GM12878 (cell line): Measurements from ENCODE around the gene OR2T27. TPM values are rescaled to one million over a fixed set of nuclear protein-coding genes. Genes with fewer than 3 reads are reported as not detected.
A peak's percentile ranks its signal among the peaks of the same experiment; 100 is the strongest.

Experiments used
- ATAC-seq: fragments of 200-7000 bp; cut with Tn5 transposase; 3 replicates; pipeline ENCODE4 v1.9.1; 2020; ENCODE audit warnings: mild to moderate bottlenecking, moderate library complexity
- BruUV-seq: library from RNA; stranded (reverse); fragments of 400-500 nt; replicated peaks from 2 replicates; lab custom pipeline; 2021; lab: Mats Ljungman, UMichigan
- CTCF ChIA-PET: fragments of 300-600 bp; sonication (Branson Sonifier 250); formaldehyde crosslinking; extraction: SDS; loops from one replicate; lab custom pipeline; 2021; ENCODE audit warnings: inconsistent platforms; lab: Yijun Ruan, JAX
- POLR2A ChIA-PET: fragments of 350-600 bp; formaldehyde crosslinking; extraction: SDS; loops from one replicate; lab custom pipeline; 2021; ENCODE audit warnings: inconsistent platforms; lab: Charles Lee
- RAD21 ChIA-PET: fragments of 300-600 bp; sonication (Branson Sonifier 250); formaldehyde crosslinking; loops from one replicate; lab custom pipeline; 2023; ENCODE audit warnings: antibody characterized with exemption; ENCODE audit not compliant: unreplicated experiment; lab: Charles Lee
- SMC1A ChIA-PET: fragments of 300-600 bp; sonication (Branson Sonifier 250); formaldehyde crosslinking; loops from one replicate; lab custom pipeline; 2023; ENCODE audit not compliant: unreplicated experiment, uncharacterized antibody; lab: Charles Lee
- DNase-seq: peaks from one replicate; pipeline ENCODE4 v3.0.0-alpha.2; 2011; ENCODE audit warnings: low read depth, low spot score
- FAIRE-seq: peaks from 3 replicates; lab custom pipeline; 2011; peaks lifted over from hg19 to GRCh38; lab: Jason Lieb, UNC
- H2AFZ ChIP-seq: 2 replicates; pipeline ENCODE4 v1.6.0; 2011; ENCODE audit warnings: low read depth, low read length, control low read depth; ENCODE audit not compliant: control insufficient read depth
- H3K27ac ChIP-seq: 2 replicates; pipeline ENCODE4 v1.5.1; 2011; ENCODE audit warnings: control low read depth; ENCODE audit not compliant: control insufficient read depth, insufficient read depth
- H3K27me3 ChIP-seq, 2 experiments: replicated peaks in 1 of 2; 2 replicates each; pipeline versions ENCODE4 v1.6.0 to v1.6.1; 2011; ENCODE audit warnings: low read length in 1 of 2; ENCODE audit not compliant: control insufficient read depth in 2 of 2, insufficient read depth in 2 of 2
- H3K36me3 ChIP-seq, 2 experiments: 2 replicates each; pipeline ENCODE4 v1.5.1; 2011; ENCODE audit warnings: low read length in 1 of 2; ENCODE audit not compliant: control insufficient read depth in 2 of 2, insufficient read depth in 2 of 2
- H3K4me1 ChIP-seq: 2 replicates; pipeline ENCODE4 v1.6.1; 2011; ENCODE audit warnings: mild to moderate bottlenecking, low read length, moderate library complexity, mixed read lengths; ENCODE audit not compliant: control insufficient read depth, insufficient read depth
- H3K4me2 ChIP-seq: 2 replicates; pipeline ENCODE4 v1.6.0; 2011; ENCODE audit warnings: control low read depth; ENCODE audit not compliant: control insufficient read depth, insufficient read depth
- H3K4me3 ChIP-seq: fragments of 200-600 bp; sonication (generic); 2 replicates; pipeline ENCODE4 v1.5.1; 2016
- H3K79me2 ChIP-seq: 2 replicates; pipeline ENCODE4 v1.6.0; 2011; ENCODE audit warnings: low read length; ENCODE audit not compliant: control insufficient read depth, insufficient read depth
- H3K9ac ChIP-seq: 2 replicates; pipeline ENCODE4 v1.8.0; 2011; ENCODE audit warnings: low read length, control low read depth, mixed read lengths; ENCODE audit not compliant: control insufficient read depth, insufficient read depth
- H3K9me3 ChIP-seq: replicated peaks from 3 replicates; pipeline ENCODE4 v1.5.1; 2011; ENCODE audit warnings: mild to moderate bottlenecking, low read length; ENCODE audit not compliant: control insufficient read depth, insufficient read depth
- H4K20me1 ChIP-seq: 2 replicates; pipeline ENCODE4 v1.6.0; 2011; ENCODE audit not compliant: control insufficient read depth, insufficient read depth
- CREM ChIP-seq: IDR thresholded peaks from 2 replicates; pipeline ENCODE4 v1.6.1; 2014; ENCODE audit warnings: antibody characterized with exemption, low read depth
- HDGF ChIP-seq: fragments of 450-650 bp; IDR thresholded peaks from 2 replicates; pipeline ENCODE4 v1.6.1; 2016; ENCODE audit warnings: antibody characterized with exemption
- ZNF274 ChIP-seq: IDR thresholded peaks from one replicate; pipeline ENCODE4 v1.8.0; 2011; ENCODE audit not compliant: insufficient read length, insufficient read depth
- WGBS: methylation state at CpG from one replicate; pipeline ENCODE4 v1.1.6; 2016; ENCODE audit warnings: low lambda C conversion rate; ENCODE audit not compliant: insufficient replicate concordance, insufficient coverage; ENCODE audit errors: missing lambda C conversion rate; 5-methylcytosine and 5-hydroxymethylcytosine counted together
- in situ Hi-C: fragments of 300-500 bp; cut with MboI; formaldehyde crosslinking; loops from 9 replicates; pipeline ENCODE4 v1.14.3; 2018; ENCODE audit warnings: mixed read lengths
- intact Hi-C: fragments of 100-400 bp; cut with micrococcal nuclease; formaldehyde crosslinking; loops from one replicate; pipeline ENCODE4 v1.14.2; 2022; ENCODE audit not compliant: unreplicated experiment
- polyA plus RNA-seq, 11 experiments: library from polyadenylated mRNA; depleted of rRNA in 4 of 11; unstranded in 6 of 11; stranded (reverse) in 5 of 11; fragments of >200 nt; fragmentation: Nextera tagmentation in 4 of 11; fragmentation: Illumina TruSeq in 1 of 11; extraction: Ambion mirVana in 4 of 11; extraction: Trizol in 1 of 11; gene quantifications; 1 replicate in 1 of 11; 2 replicates in 10 of 11; pipeline versions ENCODE4 v1.2.1 to v1.2.3, GENCODE V29; 2011 to 2016; ENCODE audit warnings: inconsistent platforms in 2 of 11, missing spikeins in 2 of 11, low read depth in 1 of 11
- total RNA-seq, 4 experiments: library from RNA; depleted of rRNA in 3 of 4; stranded (reverse); fragments of >200 nt in 3 of 4; fragmentation: Illumina TruSeq in 1 of 4; extraction: Trizol in 1 of 4; gene quantifications; 2 replicates each; pipeline versions ENCODE4 v1.2.1 to v1.2.3, GENCODE V29; 2013 to 2021
- TF ChIP-seq, protein P1 (sequence below): IDR thresholded peaks from 2 replicates; pipeline ENCODE4 v1.6.1; 2012; ENCODE audit warnings: improper control_type of control experiment, low read depth, low read length; ENCODE audit not compliant: insufficient replicate concordance
- TF ChIP-seq, protein P2 (sequence below): fragments of 450-650 bp; IDR thresholded peaks from 2 replicates; pipeline ENCODE4 v1.6.1; 2017; ENCODE audit warnings: mild to moderate bottlenecking

Gene OR2T27
- total and polyA plus RNA-seq, 10 of the 15 experiments (the other 5 are each of a cell fraction or from before 2014, with no cell fraction given), result 0.13 to 0.33 (median 0.22) TPM; not detected in 3

DNA sequence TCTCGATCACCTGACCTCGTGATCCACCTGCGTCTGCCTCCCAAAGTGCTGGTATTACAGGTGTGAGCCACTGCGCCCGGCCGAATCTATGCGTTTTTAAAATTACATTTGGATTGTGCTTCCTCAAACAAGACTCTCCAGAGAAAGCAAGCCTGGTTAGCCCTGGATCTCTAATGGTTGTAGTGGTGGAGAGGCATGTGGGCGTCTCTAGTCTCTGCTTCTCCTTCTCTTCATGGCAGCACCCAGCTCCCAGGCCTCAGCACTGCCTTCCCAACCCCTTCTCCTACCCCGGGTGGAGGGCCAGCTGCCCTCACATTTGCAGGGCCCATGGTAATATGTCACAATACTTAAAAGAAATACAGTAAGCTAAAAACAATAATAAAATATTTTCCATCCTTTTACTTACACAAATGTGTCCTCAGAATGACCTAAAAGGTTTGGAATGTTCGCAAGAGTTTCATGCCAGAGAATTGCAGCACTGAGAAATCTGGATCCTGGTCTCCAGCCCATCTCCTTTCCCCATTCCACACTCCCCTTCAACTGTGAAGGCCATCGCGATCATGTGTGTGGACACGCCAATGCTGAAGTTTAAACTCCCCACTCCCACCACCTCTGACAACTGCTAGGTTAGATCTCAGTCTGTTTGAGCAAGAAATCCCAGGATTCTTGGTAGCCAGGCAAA lies 40.3 kb upstream of the OR2T27 start (continued):
- TF ChIP-seq, protein P1, sequence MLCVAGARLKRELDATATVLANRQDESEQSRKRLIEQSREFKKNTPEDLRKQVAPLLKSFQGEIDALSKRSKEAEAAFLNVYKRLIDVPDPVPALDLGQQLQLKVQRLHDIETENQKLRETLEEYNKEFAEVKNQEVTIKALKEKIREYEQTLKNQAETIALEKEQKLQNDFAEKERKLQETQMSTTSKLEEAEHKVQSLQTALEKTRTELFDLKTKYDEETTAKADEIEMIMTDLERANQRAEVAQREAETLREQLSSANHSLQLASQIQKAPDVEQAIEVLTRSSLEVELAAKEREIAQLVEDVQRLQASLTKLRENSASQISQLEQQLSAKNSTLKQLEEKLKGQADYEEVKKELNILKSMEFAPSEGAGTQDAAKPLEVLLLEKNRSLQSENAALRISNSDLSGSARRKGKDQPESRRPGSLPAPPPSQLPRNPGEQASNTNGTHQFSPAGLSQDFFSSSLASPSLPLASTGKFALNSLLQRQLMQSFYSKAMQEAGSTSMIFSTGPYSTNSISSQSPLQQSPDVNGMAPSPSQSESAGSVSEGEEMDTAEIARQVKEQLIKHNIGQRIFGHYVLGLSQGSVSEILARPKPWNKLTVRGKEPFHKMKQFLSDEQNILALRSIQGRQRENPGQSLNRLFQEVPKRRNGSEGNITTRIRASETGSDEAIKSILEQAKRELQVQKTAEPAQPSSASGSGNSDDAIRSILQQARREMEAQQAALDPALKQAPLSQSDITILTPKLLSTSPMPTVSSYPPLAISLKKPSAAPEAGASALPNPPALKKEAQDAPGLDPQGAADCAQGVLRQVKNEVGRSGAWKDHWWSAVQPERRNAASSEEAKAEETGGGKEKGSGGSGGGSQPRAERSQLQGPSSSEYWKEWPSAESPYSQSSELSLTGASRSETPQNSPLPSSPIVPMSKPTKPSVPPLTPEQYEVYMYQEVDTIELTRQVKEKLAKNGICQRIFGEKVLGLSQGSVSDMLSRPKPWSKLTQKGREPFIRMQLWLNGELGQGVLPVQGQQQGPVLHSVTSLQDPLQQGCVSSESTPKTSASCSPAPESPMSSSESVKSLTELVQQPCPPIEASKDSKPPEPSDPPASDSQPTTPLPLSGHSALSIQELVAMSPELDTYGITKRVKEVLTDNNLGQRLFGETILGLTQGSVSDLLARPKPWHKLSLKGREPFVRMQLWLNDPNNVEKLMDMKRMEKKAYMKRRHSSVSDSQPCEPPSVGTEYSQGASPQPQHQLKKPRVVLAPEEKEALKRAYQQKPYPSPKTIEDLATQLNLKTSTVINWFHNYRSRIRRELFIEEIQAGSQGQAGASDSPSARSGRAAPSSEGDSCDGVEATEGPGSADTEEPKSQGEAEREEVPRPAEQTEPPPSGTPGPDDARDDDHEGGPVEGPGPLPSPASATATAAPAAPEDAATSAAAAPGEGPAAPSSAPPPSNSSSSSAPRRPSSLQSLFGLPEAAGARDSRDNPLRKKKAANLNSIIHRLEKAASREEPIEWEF, result no peak
- TF ChIP-seq CREM (no peak), HDGF (no peak)

DNA sequence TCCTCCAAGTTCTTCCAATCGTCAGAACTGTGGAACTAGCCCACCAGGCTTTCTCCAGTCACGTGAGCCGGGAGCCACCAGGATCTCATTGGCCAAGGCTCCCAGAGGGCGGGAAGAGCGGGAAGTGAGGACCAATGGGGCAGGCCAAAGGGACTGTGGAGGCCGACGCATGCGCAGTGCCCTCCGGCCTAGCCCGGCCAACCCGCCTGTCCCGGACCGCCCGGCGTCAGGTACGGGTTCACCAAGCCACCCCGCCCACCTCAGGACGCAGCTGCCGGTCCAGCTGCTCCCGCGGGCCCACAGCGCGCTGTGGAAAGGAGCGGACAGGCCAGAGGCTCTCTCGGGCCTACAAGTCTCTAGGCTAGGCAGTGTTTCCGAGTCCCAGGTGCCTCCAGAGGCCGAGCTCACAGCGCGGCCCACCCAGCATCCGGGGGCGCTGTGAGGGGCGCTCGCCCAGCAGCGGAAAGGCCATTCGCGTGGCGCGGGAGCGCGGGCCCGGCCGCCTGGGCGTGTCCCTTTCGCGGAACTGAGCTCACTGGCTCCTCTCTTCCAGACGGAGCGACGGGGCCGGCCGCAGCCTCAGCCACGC lies 36.3 kb upstream of the OR2T27 start:
- no peak overlapping the region for H3K27ac ChIP-seq
- H3K9ac ChIP-seq, result no peak overlapping the region
- ChIA-PET POLR2A (no interaction called here), CTCF (interaction anchor here (1.1 to 4.9 kb wide), 2 partner anchors 114 to 117 kb away, joined by 3 to 52 read pairs; no protein-coding TSS in a partner anchor), RAD21 (interaction anchor here (0.6 to 7.8 kb wide), 3 partner anchors 115 to 297 kb away, joined by 3 to 72 read pairs (median 33); no protein-coding TSS in a partner anchor), SMC1A (interaction anchor here (4.8 kb wide), 1 partner anchor 114 kb away, joined by 50 read pairs; no protein-coding TSS in a partner anchor)
- in situ Hi-C loops, result no loop called here
- peaks cover 4% of the 10 kb centered on the region; the same call in 2 of the 3 replicates for H3K9me3 ChIP-seq
- no TSS peak for BruUV-seq
- H3K79me2 ChIP-seq, result no peaks in the 10 kb centered on the region
- H3K4me3 ChIP-seq, result no peak overlapping the region
- H3K4me1 ChIP-seq, result peaks cover 3% of the 10 kb centered on the region; the same call in 1 of the 2 replicates
- WGBS, result 96% methylated on average over 38 of the region's 51 CpGs
- DNase-seq, result no peak
- H2AFZ ChIP-seq, result no peak overlapping the region
- H4K20me1 ChIP-seq, result no peaks in the 10 kb centered on the region
- no peak for FAIRE-seq
- no peaks in the 10 kb centered on the region for H3K36me3 ChIP-seq
- TF ChIP-seq, protein P2, sequence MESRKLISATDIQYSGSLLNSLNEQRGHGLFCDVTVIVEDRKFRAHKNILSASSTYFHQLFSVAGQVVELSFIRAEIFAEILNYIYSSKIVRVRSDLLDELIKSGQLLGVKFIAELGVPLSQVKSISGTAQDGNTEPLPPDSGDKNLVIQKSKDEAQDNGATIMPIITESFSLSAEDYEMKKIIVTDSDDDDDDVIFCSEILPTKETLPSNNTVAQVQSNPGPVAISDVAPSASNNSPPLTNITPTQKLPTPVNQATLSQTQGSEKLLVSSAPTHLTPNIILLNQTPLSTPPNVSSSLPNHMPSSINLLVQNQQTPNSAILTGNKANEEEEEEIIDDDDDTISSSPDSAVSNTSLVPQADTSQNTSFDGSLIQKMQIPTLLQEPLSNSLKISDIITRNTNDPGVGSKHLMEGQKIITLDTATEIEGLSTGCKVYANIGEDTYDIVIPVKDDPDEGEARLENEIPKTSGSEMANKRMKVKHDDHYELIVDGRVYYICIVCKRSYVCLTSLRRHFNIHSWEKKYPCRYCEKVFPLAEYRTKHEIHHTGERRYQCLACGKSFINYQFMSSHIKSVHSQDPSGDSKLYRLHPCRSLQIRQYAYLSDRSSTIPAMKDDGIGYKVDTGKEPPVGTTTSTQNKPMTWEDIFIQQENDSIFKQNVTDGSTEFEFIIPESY, result peak; percentile 17; the same call in 1 of the 2 replicates
- no peak for TF ChIP-seq ZNF274
- no peak overlapping the region for H3K4me2 ChIP-seq
- intact Hi-C loops, result no loop called here
- ATAC-seq, result no peak
- H3K27me3 ChIP-seq, result no peaks in the 10 kb centered on the region
